Astrocyte (in vitro differentiated cells and primary cell): ENCODE results near the gene CAVIN2. TPM values are rescaled to one million over a fixed set of nuclear protein-coding genes. Genes with fewer than 3 reads are reported as not detected.

Experiments
- DNase-seq: peaks from one replicate; pipeline ENCODE4 v3.0.0-alpha.2; 2010; ENCODE audit warnings: low read depth
- FAIRE-seq: peaks from 2 replicates; lab custom pipeline; 2011; peaks lifted over from hg19 to GRCh38; lab: Jason Lieb, UNC
- H2AFZ ChIP-seq: 2 replicates; pipeline ENCODE4 v1.6.0; 2012; ENCODE audit warnings: low read depth, low read length, inconsistent platforms
- H3K27ac ChIP-seq: 2 replicates; pipeline ENCODE4 v1.5.1; 2011; ENCODE audit warnings: low read depth, low read length, inconsistent platforms
- H3K27me3 ChIP-seq: 2 replicates; pipeline ENCODE4 v1.6.0; 2011; ENCODE audit warnings: low read length, inconsistent platforms; ENCODE audit not compliant: insufficient read depth
- H3K36me3 ChIP-seq: 2 replicates; pipeline ENCODE4 v1.5.1; 2011; ENCODE audit warnings: low read length, inconsistent platforms; ENCODE audit not compliant: insufficient read depth
- H3K4me1 ChIP-seq: 2 replicates; pipeline ENCODE4 v1.5.1; 2011; ENCODE audit warnings: low read length, inconsistent platforms; ENCODE audit not compliant: insufficient read depth
- H3K4me2 ChIP-seq: 2 replicates; pipeline ENCODE4 v1.6.0; 2012; ENCODE audit warnings: low read length, inconsistent platforms
- H3K4me3 ChIP-seq: 2 replicates; pipeline ENCODE4 v1.5.1; 2011; ENCODE audit warnings: low read depth, mild to moderate bottlenecking, low read length, inconsistent platforms; ENCODE audit not compliant: insufficient read depth
- H3K79me2 ChIP-seq: 2 replicates; pipeline ENCODE4 v1.6.0; 2012; ENCODE audit warnings: mild to moderate bottlenecking, low read length, inconsistent platforms; ENCODE audit not compliant: insufficient read depth
- H3K9ac ChIP-seq: 2 replicates; pipeline ENCODE4 v1.6.0; 2012; ENCODE audit warnings: mild to moderate bottlenecking, low read length, inconsistent platforms
- H3K9me3 ChIP-seq: 2 replicates; pipeline ENCODE4 v1.5.1; 2012; ENCODE audit warnings: low read depth, mild to moderate bottlenecking, low read length, inconsistent platforms; ENCODE audit not compliant: insufficient read depth
- H4K20me1 ChIP-seq: 2 replicates; pipeline ENCODE4 v1.6.0; 2012; ENCODE audit warnings: low read length, inconsistent platforms; ENCODE audit not compliant: insufficient read depth
- H3K27ac Mint-ChIP-seq: one replicate; pipeline ENCODE4 v1.8.0; 2021; ENCODE audit warnings: mild to moderate bottlenecking, mixed read lengths; ENCODE audit not compliant: unreplicated experiment
- H3K27me3 Mint-ChIP-seq: one replicate; pipeline ENCODE4 v1.8.0; 2021; ENCODE audit warnings: low read depth, mixed read lengths; ENCODE audit not compliant: unreplicated experiment
- H3K36me3 Mint-ChIP-seq: one replicate; pipeline ENCODE4 v1.8.0; 2021; ENCODE audit warnings: low read depth, mixed read lengths; ENCODE audit not compliant: unreplicated experiment
- H3K4me1 Mint-ChIP-seq: one replicate; pipeline ENCODE4 v1.8.0; 2021; ENCODE audit warnings: low read depth, mixed read lengths; ENCODE audit not compliant: unreplicated experiment
- H3K4me3 Mint-ChIP-seq: one replicate; pipeline ENCODE4 v1.8.0; 2021; ENCODE audit warnings: mild to moderate bottlenecking, moderate library complexity, mixed read lengths; ENCODE audit not compliant: unreplicated experiment
- H3K9me3 Mint-ChIP-seq: one replicate; pipeline ENCODE4 v1.8.0; 2021; ENCODE audit warnings: mild to moderate bottlenecking, mixed read lengths; ENCODE audit not compliant: unreplicated experiment
- CTCF ChIP-seq: IDR thresholded peaks from 2 replicates; pipeline ENCODE4 v1.5.1; 2011; ENCODE audit warnings: low read depth, mild to moderate bottlenecking, inconsistent platforms, low read length, moderate library complexity; ENCODE audit not compliant: insufficient read depth
- EZH2 ChIP-seq: IDR thresholded peaks from 2 replicates; pipeline ENCODE4 v1.6.1; 2012; ENCODE audit warnings: mild to moderate bottlenecking, low read length, inconsistent platforms; ENCODE audit not compliant: insufficient read depth
- total RNA-seq: library from RNA; stranded (reverse); gene quantifications from 2 replicates; pipeline ENCODE4 v1.2.1, GENCODE V29; 2021

CAVIN2 gene
- total RNA-seq, 1 donor from 2014 or later: 2.8 TPM

GRCh38 chr2:191836853-191837769, 9.8 kb downstream of the CAVIN2 start:
- Mint-ChIP-seq H3K4me1 (peaks cover 4% of the 10 kb centered on the region), H3K9me3 (peaks cover 2% of the 10 kb centered on the region), H3K4me3 (no peak overlapping the region), H3K27me3 (no peaks in the 10 kb centered on the region), H3K27ac (no peak overlapping the region), H3K36me3 (peaks cover 4% of the 10 kb centered on the region)
- DNase-seq (no peak), FAIRE-seq (no peak)
- TF ChIP-seq CTCF: no peak
- no peak for TF ChIP-seq EZH2
- Histone ChIP-seq H3K4me3 (no peak overlapping the region), H2AFZ (no peak overlapping the region), H3K4me2 (no peak overlapping the region), H3K36me3 (no peaks in the 10 kb centered on the region), H3K27ac (no peak overlapping the region), H3K4me1 (peaks cover 5% of the 10 kb centered on the region), H3K79me2 (no peaks in the 10 kb centered on the region), H3K9me3 (no peaks in the 10 kb centered on the region), H4K20me1 (no peaks in the 10 kb centered on the region), H3K9ac (no peak overlapping the region), H3K27me3 (no peaks in the 10 kb centered on the region)

GRCh38 chr2:191836471-191836852, 10.4 kb downstream of the CAVIN2 start:
- DNase-seq (no peak), FAIRE-seq (no peak)
- Mint-ChIP-seq H3K36me3 (peaks cover 4% of the 10 kb centered on the region), H3K4me3 (no peak overlapping the region), H3K27ac (no peak overlapping the region), H3K4me1 (peaks cover 8% of the 10 kb centered on the region), H3K27me3 (no peaks in the 10 kb centered on the region), H3K9me3 (peaks cover 2% of the 10 kb centered on the region)
- TF ChIP-seq CTCF (no peak), EZH2 (no peak)
- Histone ChIP-seq H3K36me3 (no peaks in the 10 kb centered on the region), H3K9ac (no peak overlapping the region), H3K4me2 (no peak overlapping the region), H2AFZ (no peak overlapping the region), H3K4me1 (peaks cover 5% of the 10 kb centered on the region), H3K4me3 (no peak overlapping the region), H3K27ac (no peak overlapping the region), H3K9me3 (no peaks in the 10 kb centered on the region), H3K27me3 (no peaks in the 10 kb centered on the region), H3K79me2 (no peaks in the 10 kb centered on the region), H4K20me1 (no peaks in the 10 kb centered on the region)
